ENCODE measurements around the gene RNF126.

GRCh38 chr19:632579-633067, 30.4 kb downstream of the RNF126 start:
- TF ChIP-seq CTCF (conservative IDR thresholded peaks at IDR 0.05; ENCODE audit: low read depth, low read length) (no peak), POLR2A (IDR thresholded peaks at IDR 0.05; ENCODE audit: low read depth, low read length) (no peak)
